Epithelial cell of proximal tubule (primary cell): ENCODE results near the gene TNRC6C. TPM values are rescaled to one million over a fixed set of nuclear protein-coding genes. Genes with fewer than 3 reads are reported as not detected.

Experiments used
- DNase-seq: peaks from one replicate; pipeline ENCODE4 v3.0.0-alpha.2; 2011; ENCODE audit warnings: low read depth
- H3K4me3 ChIP-seq: 2 replicates; pipeline ENCODE4 v1.5.1; 2011; ENCODE audit warnings: low read depth, mild to moderate bottlenecking, low read length
- total RNA-seq: library from RNA; depleted of rRNA; stranded (reverse); fragments of >200 nt; gene quantifications from 2 replicates; pipeline ENCODE4 v1.2.3, GENCODE V29; 2015
- TF ChIP-seq, protein P1 (sequence below): conservative IDR thresholded peaks from 2 replicates; pipeline ENCODE4 v1.5.1; 2012; ENCODE audit warnings: low read depth, mild to moderate bottlenecking, low read length

Gene TNRC6C
- total RNA-seq, 1 donor from 2014 or later = 5.3 TPM

DNA sequence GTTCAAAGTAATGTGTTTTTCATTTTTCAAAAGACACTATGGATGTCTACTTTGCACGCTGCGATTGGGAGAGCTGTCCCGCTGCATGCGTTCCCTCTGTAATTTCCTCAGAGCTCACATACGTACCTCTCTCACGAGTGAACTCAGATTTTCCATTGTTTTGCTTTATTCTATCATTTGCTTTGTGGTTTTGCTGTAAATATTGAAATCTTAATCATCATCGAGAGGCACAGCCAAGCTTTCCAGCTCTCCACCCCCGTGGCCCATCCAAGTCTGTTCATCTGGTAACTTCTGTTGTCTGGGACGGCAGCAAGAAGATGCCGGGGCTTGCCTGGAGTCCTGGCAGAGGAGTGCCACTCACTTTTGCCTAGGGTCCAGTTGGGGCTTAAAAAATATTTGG lies 149.0 kb downstream of the TNRC6C start:
- no peak overlapping the region for H3K4me3 ChIP-seq
- DNase-seq = no peak
- TF ChIP-seq, protein P1, sequence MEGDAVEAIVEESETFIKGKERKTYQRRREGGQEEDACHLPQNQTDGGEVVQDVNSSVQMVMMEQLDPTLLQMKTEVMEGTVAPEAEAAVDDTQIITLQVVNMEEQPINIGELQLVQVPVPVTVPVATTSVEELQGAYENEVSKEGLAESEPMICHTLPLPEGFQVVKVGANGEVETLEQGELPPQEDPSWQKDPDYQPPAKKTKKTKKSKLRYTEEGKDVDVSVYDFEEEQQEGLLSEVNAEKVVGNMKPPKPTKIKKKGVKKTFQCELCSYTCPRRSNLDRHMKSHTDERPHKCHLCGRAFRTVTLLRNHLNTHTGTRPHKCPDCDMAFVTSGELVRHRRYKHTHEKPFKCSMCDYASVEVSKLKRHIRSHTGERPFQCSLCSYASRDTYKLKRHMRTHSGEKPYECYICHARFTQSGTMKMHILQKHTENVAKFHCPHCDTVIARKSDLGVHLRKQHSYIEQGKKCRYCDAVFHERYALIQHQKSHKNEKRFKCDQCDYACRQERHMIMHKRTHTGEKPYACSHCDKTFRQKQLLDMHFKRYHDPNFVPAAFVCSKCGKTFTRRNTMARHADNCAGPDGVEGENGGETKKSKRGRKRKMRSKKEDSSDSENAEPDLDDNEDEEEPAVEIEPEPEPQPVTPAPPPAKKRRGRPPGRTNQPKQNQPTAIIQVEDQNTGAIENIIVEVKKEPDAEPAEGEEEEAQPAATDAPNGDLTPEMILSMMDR = no peak

DNA sequence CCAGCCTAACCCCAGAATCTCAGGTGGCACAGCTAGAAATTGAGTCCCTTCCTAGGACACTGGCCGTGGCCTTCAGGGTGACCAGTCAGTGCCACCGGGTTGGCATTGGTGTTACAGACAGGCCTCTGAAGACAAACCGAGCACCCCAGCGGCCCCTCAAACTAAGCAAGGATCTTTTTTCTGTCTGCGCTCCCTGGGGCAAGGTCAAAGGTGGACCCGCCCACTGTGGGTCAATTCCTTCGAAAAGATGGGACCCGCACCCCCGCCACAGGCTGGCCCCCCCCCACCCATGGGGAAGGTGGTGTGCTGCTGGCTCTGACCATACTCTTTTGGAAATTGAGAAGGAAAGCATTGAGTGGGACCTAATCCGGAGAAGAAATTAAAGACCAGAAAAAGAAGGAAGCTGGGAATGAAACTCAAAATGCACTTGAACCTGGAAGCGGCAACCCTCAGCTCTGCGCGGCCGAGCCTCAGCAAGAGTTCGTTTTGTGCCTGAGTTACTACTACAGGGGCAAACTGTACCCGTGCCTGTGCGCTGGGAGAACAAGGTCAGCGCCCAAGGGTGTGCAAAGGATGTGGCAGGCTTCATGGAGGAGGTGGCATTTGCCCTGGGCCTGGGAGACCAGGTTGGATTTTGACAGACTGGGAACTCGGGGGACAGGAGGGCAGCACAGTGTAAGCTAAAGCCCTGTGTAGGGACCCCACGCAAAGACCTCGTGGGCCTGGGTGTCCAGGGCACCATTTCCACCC lies 149.6 kb downstream of the TNRC6C start:
- no peak overlapping the region for H3K4me3 ChIP-seq

DNA sequence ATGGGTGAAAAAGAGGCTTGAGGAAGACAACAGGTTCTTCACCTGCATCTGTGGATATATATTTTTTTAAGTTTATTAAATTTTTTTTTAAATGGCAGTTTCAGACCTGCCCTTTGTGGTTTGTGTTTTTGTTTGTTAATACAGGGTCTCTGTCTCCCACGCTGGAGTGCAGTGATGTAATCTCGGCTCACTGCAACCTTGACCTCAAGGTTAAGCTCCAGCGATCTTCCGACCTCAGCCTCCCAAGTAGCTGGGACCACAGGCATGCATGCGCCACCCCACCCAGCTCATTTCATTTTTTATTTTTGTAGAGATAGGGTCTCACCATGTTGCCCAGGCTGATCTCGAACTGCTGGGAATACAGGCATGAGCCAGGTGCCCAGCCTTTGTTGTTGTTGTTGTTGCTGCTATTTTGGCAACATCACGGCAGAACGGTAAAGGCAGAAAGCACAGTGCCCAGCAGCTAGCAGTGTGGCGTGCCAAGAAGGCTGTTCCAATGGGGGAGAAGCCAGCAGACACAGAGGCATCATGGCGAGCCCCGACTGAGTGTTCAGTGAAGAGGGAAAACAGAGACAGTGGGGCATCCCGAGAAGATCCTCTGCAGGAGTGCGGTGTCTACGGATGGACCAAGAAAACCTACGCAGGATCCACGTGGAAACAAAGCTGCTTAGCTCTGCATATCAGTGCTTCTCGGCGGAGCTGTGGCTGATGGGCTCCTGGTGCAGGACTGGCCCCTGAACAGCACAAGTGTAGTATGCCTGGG lies 150.4 kb downstream of the TNRC6C start:
- TF ChIP-seq, protein P1 = no peak
- no peak overlapping the region for H3K4me3 ChIP-seq
- no peak for DNase-seq

More for the DNA sequence above, 149.6 kb downstream of the TNRC6C start:
- TF ChIP-seq, protein P1 = no peak
- no peak for DNase-seq

DNA sequence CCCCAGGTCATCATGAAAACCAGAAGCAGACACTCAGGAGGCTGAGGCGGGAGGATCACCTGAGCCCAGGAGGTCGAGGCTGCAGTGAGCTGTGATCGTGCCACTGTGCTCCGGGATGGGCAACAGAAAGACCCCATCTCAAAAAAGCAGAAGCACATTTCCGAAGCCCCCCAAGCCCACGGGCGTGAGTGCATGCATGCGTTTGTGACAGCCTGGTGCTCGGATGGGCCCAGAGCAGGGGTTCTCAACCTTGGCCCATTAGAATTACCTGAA lies 150.9 kb downstream of the TNRC6C start:
- TF ChIP-seq, protein P1 = no peak
- DNase-seq = no peak
- no peak overlapping the region for H3K4me3 ChIP-seq

DNA sequence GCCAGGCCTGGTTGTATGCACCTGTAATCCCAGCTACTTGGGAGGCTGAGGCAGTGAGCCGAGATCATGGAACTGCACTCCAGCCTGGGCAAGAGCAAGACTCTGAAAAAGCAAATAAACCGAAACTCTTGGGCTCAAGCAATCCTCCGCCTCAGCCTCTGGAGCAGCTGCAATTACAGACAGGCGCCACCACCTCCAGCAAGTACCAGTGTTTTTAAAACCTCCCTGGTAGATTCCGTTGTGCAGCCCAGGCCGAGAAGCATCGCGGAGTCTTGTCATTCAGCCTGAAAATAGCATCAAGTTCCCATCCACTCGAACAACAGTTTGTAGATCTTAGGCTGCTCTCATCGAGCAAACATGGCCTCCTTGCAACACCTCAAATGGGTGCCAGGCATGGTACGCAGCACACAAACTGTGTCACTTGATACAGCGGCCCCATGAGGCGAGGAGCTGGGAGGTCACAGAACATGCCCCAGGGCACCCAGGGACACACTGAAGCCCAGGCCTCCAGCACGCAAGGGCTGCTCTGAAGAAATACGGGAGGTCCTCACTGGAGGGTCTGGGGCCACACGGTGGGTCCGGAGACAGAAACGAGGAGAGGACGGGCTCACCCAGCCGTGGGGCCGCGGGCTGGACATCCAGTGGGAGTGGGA lies 152.0 kb downstream of the TNRC6C start:
- TF ChIP-seq, protein P1 = no peak

DNA sequence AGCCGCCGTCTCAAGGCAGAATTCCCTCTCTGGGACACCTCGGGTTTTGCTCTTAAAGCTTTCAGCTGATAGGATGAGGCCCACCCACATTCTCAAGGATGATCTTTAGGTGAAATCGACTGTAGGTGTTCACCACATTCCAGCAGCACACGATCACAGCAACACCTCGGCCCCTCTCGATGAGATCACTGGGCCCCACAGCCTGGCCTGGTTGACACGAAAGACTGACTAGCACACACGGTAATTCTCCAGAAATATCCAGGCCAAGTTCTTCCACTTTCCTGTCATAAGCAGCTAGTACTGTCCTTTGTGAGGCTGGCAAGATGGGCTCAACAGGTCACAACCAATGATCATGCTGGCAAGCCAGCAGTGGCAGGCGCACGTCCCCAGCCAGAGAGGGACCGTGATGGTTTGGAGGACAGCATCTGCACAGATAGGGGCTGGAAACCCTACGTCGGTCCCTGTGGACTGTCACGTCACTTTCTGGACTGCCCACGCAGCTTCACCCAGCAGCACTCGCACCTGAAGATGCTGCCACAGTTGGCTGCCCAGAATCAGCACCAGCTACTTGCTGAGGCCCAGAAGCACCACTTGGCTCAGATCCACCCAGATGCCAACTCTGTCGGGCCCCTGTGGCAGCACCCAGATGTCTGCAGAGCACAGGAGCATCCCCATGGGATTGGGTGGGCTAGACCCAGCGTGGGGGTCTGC lies 152.7 kb downstream of the TNRC6C start:
- no peak overlapping the region for H3K4me3 ChIP-seq
- TF ChIP-seq, protein P1 = no peak
- no peak for DNase-seq

More for the DNA sequence above, 152.0 kb downstream of the TNRC6C start:
- no peak overlapping the region for H3K4me3 ChIP-seq
- no peak for DNase-seq
